Measurements from ENCODE around the gene ARL3.

The ARL3 gene

GRCh38 chr10:102665904-102666509 lies 48.2 kb downstream of the ARL3 start:
- WGBS, 2 donors (ENCODE audit: extremely low coverage in 2 of 2, insufficient read length in 2 of 2, insufficient replicate concordance in 1 of 2), result no CpG with 5 or more reads among the region's 9 CpGs
- H2BK15ac ChIP-seq (ENCODE audit: low read length), result no peak overlapping the region
- H3K4me1 ChIP-seq (ENCODE audit: control insufficient read depth in 2 of 2, insufficient read depth in 1 of 2, low read depth in 1 of 2, low read length in 2 of 2), result peaks cover 21 to 48% of the 10 kb centered on the region in 2 donors
- H3K9ac ChIP-seq (ENCODE audit: low read depth, low read length, poor library complexity), result no peak overlapping the region
- no peaks in the 10 kb centered on the region for H3K9me3 ChIP-seq (replicated peaks in 1 of 2; ENCODE audit: control insufficient read depth in 2 of 2, insufficient read depth in 1 of 2, low read depth in 1 of 2, low read length in 2 of 2)
- no peaks in the 10 kb centered on the region for H3K27me3 ChIP-seq (ENCODE audit: control insufficient read depth in 3 of 3, insufficient read depth in 3 of 3, low read depth in 1 of 3, low read length in 3 of 3)
- no peak overlapping the region for H3K4me2 ChIP-seq (ENCODE audit: insufficient read depth, low read length, poor library complexity, severe bottlenecking)
- H3K36me3 ChIP-seq (replicated peaks in 1 of 2; ENCODE audit: control insufficient read depth in 2 of 2, insufficient read depth in 2 of 2, low read length in 2 of 2), result no peaks in the 10 kb centered on the region
- no peak overlapping the region for H3K27ac ChIP-seq (replicated peaks; ENCODE audit: low read length)
- H3K14ac ChIP-seq (ENCODE audit: low read length), result no peak overlapping the region
- no peak overlapping the region for H2AFZ ChIP-seq (ENCODE audit: low read length)
- no peak overlapping the region for H4K91ac ChIP-seq (ENCODE audit: low read depth, low read length, poor library complexity)
- H2BK12ac ChIP-seq (ENCODE audit: low read length), result no peak overlapping the region
- peak overlapping the region; percentile 81 for H3K23ac ChIP-seq (ENCODE audit: low read depth, low read length, poor library complexity)
- no peak overlapping the region for H2BK120ac ChIP-seq (ENCODE audit: low read depth, low read length)
- no peak overlapping the region for H3K4ac ChIP-seq (ENCODE audit: low read length)
- no peak overlapping the region for H4K8ac ChIP-seq (ENCODE audit: low read depth, low read length)
- DNase-seq (ENCODE audit: low spot score), result no peak
- peak overlapping the region; percentile 54 for H3K18ac ChIP-seq (ENCODE audit: low read length)
- no peak overlapping the region for H3K4me3 ChIP-seq (ENCODE audit: low read length in 2 of 2)
- H2AK5ac ChIP-seq (ENCODE audit: low read depth, low read length), result peak overlapping the region; percentile 85
- no peak overlapping the region for H2BK5ac ChIP-seq (ENCODE audit: low read length)
- peaks cover 2% of the 10 kb centered on the region for H3K79me1 ChIP-seq (ENCODE audit: low read depth, low read length)

- H4K91ac ChIP-seq (ENCODE audit: low read depth, low read length, poor library complexity), result no peak overlapping the region
- no peak overlapping the region for H3K4ac ChIP-seq (ENCODE audit: low read length)
- H3K79me1 ChIP-seq (ENCODE audit: low read depth, low read length), result no peaks in the 10 kb centered on the region
- H3K9me3 ChIP-seq (replicated peaks in 1 of 2; ENCODE audit: control insufficient read depth in 2 of 2, insufficient read depth in 1 of 2, low read depth in 1 of 2, low read length in 2 of 2), result no peaks in the 10 kb centered on the region
- peak overlapping the region; percentile 75 for H2BK15ac ChIP-seq (ENCODE audit: low read length)
- H3K9ac ChIP-seq (ENCODE audit: low read depth, low read length, poor library complexity), result peak overlapping the region; percentile 63
- H3K4me3 ChIP-seq (ENCODE audit: low read length in 2 of 2), result no peak overlapping the region
- H3K27me3 ChIP-seq (ENCODE audit: control insufficient read depth in 3 of 3, insufficient read depth in 3 of 3, low read depth in 1 of 3, low read length in 3 of 3), result no peaks in the 10 kb centered on the region
- H3K4me2 ChIP-seq (ENCODE audit: insufficient read depth, low read length, poor library complexity, severe bottlenecking), result no peak overlapping the region
- no peak for DNase-seq (ENCODE audit: low spot score)
- H3K4me1 ChIP-seq (ENCODE audit: control insufficient read depth in 2 of 2, insufficient read depth in 1 of 2, low read depth in 1 of 2, low read length in 2 of 2), result peaks cover 12 to 19% of the 10 kb centered on the region in 2 donors
- no CpG with 5 or more reads among the region's 6 CpGs for WGBS, 2 donors (ENCODE audit: extremely low coverage in 2 of 2, insufficient read length in 2 of 2, insufficient replicate concordance in 1 of 2)
- peak overlapping the region; percentile 65 for H4K8ac ChIP-seq (ENCODE audit: low read depth, low read length)
- H2BK120ac ChIP-seq (ENCODE audit: low read depth, low read length), result no peak overlapping the region
- peak overlapping the region; percentile 93 for H3K18ac ChIP-seq (ENCODE audit: low read length)
- no peak overlapping the region for H3K14ac ChIP-seq (ENCODE audit: low read length)
- H2BK5ac ChIP-seq (ENCODE audit: low read length), result peak overlapping the region; percentile 87
- peaks cover 4 to 28% of the 10 kb centered on the region in 2 donors for H3K36me3 ChIP-seq (replicated peaks in 1 of 2; ENCODE audit: control insufficient read depth in 2 of 2, insufficient read depth in 2 of 2, low read length in 2 of 2)
- no peak overlapping the region for H2AFZ ChIP-seq (ENCODE audit: low read length)
- no peak overlapping the region for H3K23ac ChIP-seq (ENCODE audit: low read depth, low read length, poor library complexity)
- H3K27ac ChIP-seq (replicated peaks; ENCODE audit: low read length), result no peak overlapping the region
- peak overlapping the region; percentile 90 for H2AK5ac ChIP-seq (ENCODE audit: low read depth, low read length)
- H2BK12ac ChIP-seq (ENCODE audit: low read length), result peak overlapping the region; percentile 16
Observed at GRCh38 chr10:102661658-102662028, 52.6 kb downstream of the ARL3 start.

- H2BK5ac ChIP-seq (ENCODE audit: low read length), result peak overlapping the region; percentile 87
- H4K8ac ChIP-seq (ENCODE audit: low read depth, low read length), result peak overlapping the region; percentile 65
- H3K4ac ChIP-seq (ENCODE audit: low read length), result no peak overlapping the region
- peak overlapping the region; percentile 75 for H2BK15ac ChIP-seq (ENCODE audit: low read length)
- H2BK12ac ChIP-seq (ENCODE audit: low read length), result peak overlapping the region; percentile 16
- DNase-seq (ENCODE audit: low spot score), result no peak
- no peak overlapping the region for H3K4me3 ChIP-seq (ENCODE audit: low read length in 2 of 2)
- H3K27me3 ChIP-seq (ENCODE audit: control insufficient read depth in 3 of 3, insufficient read depth in 3 of 3, low read depth in 1 of 3, low read length in 3 of 3), result no peaks in the 10 kb centered on the region
- peak overlapping the region; percentile 16 for H2AFZ ChIP-seq (ENCODE audit: low read length)
- H2BK120ac ChIP-seq (ENCODE audit: low read depth, low read length), result peak overlapping the region; percentile 87
- H2AK5ac ChIP-seq (ENCODE audit: low read depth, low read length), result peak overlapping the region; percentile 90
- peak overlapping the region; percentile 14 for H3K14ac ChIP-seq (ENCODE audit: low read length)
- peaks cover 3% of the 10 kb centered on the region for H3K79me1 ChIP-seq (ENCODE audit: low read depth, low read length)
- peak overlapping the region; percentile 93 for H3K18ac ChIP-seq (ENCODE audit: low read length)
- WGBS, 2 donors (ENCODE audit: extremely low coverage in 2 of 2, insufficient read length in 2 of 2, insufficient replicate concordance in 1 of 2), result no CpG with 5 or more reads among the region's 22 CpGs
- peaks cover 10 to 34% of the 10 kb centered on the region in 2 donors for H3K36me3 ChIP-seq (replicated peaks in 1 of 2; ENCODE audit: control insufficient read depth in 2 of 2, insufficient read depth in 2 of 2, low read length in 2 of 2)
- peak overlapping the region; percentile 11 for H3K4me2 ChIP-seq (ENCODE audit: insufficient read depth, low read length, poor library complexity, severe bottlenecking)
- no peaks in the 10 kb centered on the region for H3K9me3 ChIP-seq (replicated peaks in 1 of 2; ENCODE audit: control insufficient read depth in 2 of 2, insufficient read depth in 1 of 2, low read depth in 1 of 2, low read length in 2 of 2)
- peak overlapping the region; percentile 80 for H3K9ac ChIP-seq (ENCODE audit: low read depth, low read length, poor library complexity)
- no peak overlapping the region for H4K91ac ChIP-seq (ENCODE audit: low read depth, low read length, poor library complexity)
- H3K23ac ChIP-seq (ENCODE audit: low read depth, low read length, poor library complexity), result peak overlapping the region; percentile 25
- H3K27ac ChIP-seq (replicated peaks; ENCODE audit: low read length), result no peak overlapping the region
- H3K4me1 ChIP-seq (ENCODE audit: control insufficient read depth in 2 of 2, insufficient read depth in 1 of 2, low read depth in 1 of 2, low read length in 2 of 2), result peaks cover 12 to 15% of the 10 kb centered on the region in 2 donors
Observed at GRCh38 chr10:102660888-102661657, 53.1 kb downstream of the ARL3 start.

- Histone ChIP-seq H3K27ac (replicated peaks; ENCODE audit: low read length) (no peak overlapping the region), H3K36me3 (replicated peaks in 1 of 2; ENCODE audit: control insufficient read depth in 2 of 2, insufficient read depth in 2 of 2, low read length in 2 of 2) (peaks cover 24 to 55% of the 10 kb centered on the region in 2 donors), H3K4me2 (ENCODE audit: insufficient read depth, low read length, poor library complexity, severe bottlenecking) (no peak overlapping the region), H3K27me3 (ENCODE audit: control insufficient read depth in 3 of 3, insufficient read depth in 3 of 3, low read depth in 1 of 3, low read length in 3 of 3) (no peaks in the 10 kb centered on the region), H4K8ac (ENCODE audit: low read depth, low read length) (no peak overlapping the region), H3K14ac (ENCODE audit: low read length) (no peak overlapping the region), H2BK12ac (ENCODE audit: low read length) (no peak overlapping the region), H4K91ac (ENCODE audit: low read depth, low read length, poor library complexity) (no peak overlapping the region), H2AFZ (ENCODE audit: low read length) (no peak overlapping the region), H2AK5ac (ENCODE audit: low read depth, low read length) (no peak overlapping the region), H3K4ac (ENCODE audit: low read length) (no peak overlapping the region), H3K79me1 (ENCODE audit: low read depth, low read length) (peaks cover 3% of the 10 kb centered on the region), H2BK15ac (ENCODE audit: low read length) (no peak overlapping the region), H3K4me1 (ENCODE audit: control insufficient read depth in 2 of 2, insufficient read depth in 1 of 2, low read depth in 1 of 2, low read length in 2 of 2) (peaks cover 12 to 13% of the 10 kb centered on the region in 2 donors), H3K9ac (ENCODE audit: low read depth, low read length, poor library complexity) (no peak overlapping the region), H3K4me3 (ENCODE audit: low read length in 2 of 2) (no peak overlapping the region), H3K23ac (ENCODE audit: low read depth, low read length, poor library complexity) (no peak overlapping the region), H2BK120ac (ENCODE audit: low read depth, low read length) (no peak overlapping the region), H3K18ac (ENCODE audit: low read length) (no peak overlapping the region), H2BK5ac (ENCODE audit: low read length) (no peak overlapping the region), H3K9me3 (replicated peaks in 1 of 2; ENCODE audit: control insufficient read depth in 2 of 2, insufficient read depth in 1 of 2, low read depth in 1 of 2, low read length in 2 of 2) (no peaks in the 10 kb centered on the region)
- no CpG with 5 or more reads among the region's 5 CpGs for WGBS, 2 donors (ENCODE audit: extremely low coverage in 2 of 2, insufficient read length in 2 of 2, insufficient replicate concordance in 1 of 2)
- no peak for DNase-seq (ENCODE audit: low spot score)
Observed at GRCh38 chr10:102658802-102659201, 55.4 kb downstream of the ARL3 start.
